DMS79 (cell line): Measurements from ENCODE around the gene MAP2K6.
"Not testable (repeated sequence)": the region's sequence is repeated elsewhere in the genome, so short reads cannot be mapped to it uniquely, and the experiment has no call there.

Experiments used
- DNase-seq: peaks from one replicate; lab custom pipeline; 2025; lab: John Stamatoyannopoulos, UW

MAP2K6 gene

DNA sequence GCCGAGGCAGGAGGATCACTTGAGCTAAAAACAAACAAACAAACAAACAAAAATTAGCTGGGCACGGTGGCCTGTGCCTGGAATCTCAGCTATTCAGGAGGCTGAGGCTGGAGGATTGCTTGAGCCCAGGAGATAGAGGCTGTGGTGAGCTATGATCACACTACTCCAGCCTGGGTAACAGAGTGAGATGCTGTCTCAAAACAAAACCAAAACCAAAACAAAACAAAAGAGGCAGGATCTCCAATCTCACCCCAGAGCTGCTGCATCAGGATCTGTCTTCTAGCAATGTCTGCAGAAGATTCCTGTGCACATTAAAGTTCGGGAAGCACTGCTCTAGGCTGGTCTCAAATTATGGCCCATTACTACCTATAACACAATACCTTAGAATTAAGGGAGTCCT lies 43.1 kb downstream of the MAP2K6 start:
- DNase-seq, result no peak

DNA sequence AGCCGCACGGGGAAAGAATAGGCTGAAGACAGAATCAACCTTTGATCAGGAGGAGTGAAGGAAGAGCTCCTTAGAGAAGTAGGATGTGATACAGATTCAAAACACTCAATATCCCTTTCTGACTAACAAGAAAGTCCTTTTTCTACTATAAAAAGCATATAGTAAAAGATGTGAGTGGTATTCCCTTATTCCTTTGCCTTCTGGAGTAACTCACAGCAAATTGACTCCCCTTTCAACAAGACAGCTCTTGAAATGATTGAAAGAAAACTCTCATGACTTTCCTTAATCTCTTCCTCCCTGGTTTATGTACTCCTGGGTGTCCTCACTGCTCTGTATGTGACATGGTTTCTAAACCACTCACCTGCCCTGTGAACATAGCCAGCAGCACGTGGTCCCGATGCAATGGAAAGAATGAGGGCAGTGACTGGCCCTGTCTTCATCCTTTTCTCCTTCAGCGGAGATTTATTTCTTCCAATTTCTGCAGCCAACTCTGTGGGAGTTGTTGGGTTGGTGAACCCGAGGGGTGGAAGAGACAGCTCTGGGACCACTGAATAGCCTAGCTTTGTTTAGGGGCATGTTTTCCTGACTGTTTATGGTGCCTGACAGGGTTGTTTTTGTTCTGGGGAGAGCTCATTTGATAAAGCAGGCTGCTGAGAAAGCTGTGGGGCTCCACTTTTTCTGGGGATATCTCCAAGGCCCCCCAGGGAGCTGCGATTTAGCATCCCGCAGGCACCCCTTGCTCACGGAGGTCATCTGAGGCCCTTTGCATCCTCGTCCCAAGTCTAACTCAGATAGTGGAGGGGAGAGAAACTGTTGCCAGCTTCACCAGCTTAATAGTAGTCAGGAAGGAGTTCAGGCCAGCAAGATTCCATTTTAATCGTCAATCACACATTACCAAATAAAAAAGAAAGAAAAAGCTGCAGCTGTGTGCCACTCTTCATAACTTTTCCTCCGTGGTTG lies 46.7 kb downstream of the MAP2K6 start:
- DNase-seq, result no peak

DNA sequence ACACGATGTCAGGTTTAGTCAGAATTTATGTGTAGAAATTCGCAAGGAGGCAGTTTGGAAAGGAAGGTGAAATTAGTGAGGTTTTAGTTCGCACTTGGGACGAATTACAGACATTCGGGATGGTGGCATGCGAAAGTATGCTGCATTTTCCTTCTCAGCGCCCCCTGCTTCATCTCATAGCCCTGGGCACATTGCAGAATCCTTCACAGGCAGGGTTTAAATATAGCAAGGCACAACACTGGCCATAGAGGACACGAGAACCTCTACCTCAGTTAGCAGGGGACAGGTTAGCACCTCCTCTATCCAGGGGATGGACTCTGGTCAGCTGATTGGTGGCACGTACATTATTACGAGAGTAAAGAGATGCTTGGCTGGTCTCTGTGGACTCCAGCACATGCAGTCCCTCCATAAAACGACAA lies 47.5 kb downstream of the MAP2K6 start:
- DNase-seq, result no peak

DNA sequence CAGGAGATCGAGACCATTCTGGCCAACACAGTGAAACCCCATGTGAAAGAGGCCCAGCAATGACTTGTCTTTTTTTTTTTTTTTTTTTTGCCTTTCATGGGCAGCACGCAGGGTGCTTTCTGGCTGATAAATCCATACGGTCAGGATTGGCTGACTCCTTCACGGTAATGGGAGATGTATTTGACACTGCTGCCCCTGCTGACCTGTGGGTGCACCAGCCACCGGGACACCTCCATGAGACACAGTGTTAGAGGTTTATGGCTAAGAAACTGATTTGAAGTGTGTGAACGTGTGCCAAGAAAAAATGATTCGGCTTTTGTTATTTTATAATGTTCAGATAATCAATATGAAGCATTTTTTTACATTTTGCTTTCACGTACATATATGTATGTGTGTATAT lies 48.4 kb downstream of the MAP2K6 start:
- DNase-seq, result no peak

DNA sequence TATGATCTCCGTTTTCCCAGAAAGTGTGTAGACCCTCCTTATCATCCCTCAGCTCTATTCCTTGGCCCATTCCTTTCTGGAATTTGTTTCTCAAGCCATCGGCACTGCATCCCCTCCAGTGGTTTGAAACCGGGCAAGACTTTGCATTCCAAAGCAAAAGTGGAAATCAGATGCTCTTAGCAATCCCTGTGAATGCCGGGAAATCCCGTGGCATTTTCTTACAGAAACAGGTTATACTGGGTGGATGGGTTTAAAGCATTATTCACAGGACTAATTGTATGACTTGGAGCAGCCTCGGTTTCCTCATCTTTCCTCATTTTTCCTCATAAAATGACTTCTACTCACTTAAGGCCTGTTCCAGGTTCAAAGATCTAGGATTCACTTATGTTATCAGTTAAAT lies 52.0 kb downstream of the MAP2K6 start:
- no peak for DNase-seq

DNA sequence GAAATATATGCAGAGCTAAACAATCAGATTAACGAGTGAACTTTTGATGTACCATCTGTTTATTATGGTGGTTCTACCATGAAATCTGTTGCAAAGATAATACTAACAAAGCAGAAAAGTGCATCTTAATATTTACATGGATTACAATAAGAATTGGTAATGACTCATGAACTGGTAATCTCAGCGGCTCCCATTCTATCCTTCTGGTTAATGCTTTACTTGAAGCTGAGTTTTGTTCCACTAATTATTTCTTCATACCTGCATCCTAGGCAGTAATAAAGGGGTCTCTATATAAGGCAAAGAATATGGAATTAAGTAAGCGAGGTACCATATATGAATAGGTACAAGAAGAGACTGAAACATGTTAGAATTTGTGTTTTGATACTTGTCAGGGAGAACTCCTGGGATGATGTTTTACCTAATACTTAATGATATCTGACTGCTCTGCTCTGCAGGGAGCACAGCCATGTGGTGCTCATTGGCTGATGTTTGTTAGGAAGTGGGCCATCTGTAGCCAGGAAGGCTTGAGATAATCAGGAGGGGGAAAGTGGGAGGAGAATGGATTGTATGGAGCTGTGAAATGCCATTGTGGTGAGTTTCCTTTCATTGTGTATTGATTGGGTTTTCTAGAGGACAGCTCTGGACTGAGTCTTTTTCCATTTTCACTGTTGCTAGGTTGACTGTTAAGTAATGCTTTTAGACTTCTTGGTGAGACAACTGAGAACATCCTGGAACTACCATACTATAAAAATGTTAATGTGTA lies 52.6 kb downstream of the MAP2K6 start:
- no peak for DNase-seq

DNA sequence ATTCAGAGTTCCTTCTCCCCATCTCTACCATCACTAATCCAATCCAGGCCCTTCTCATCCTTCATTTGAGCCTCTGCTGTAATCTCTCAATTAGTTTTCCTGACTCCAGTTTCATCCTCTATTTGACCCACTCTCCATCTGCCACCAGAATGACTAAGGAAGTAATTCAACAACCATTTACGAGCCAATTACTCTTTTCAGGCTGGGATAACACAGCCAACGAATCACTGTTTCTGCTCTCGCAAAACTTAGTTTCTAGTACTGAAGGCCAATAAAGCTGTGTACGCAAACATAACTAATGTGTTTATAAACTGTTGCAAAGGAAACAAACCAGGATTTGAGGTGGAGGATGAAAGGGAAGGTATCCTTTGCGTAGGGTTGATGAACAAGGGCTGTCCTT lies 53.7 kb downstream of the MAP2K6 start:
- DNase-seq, result no peak

DNA sequence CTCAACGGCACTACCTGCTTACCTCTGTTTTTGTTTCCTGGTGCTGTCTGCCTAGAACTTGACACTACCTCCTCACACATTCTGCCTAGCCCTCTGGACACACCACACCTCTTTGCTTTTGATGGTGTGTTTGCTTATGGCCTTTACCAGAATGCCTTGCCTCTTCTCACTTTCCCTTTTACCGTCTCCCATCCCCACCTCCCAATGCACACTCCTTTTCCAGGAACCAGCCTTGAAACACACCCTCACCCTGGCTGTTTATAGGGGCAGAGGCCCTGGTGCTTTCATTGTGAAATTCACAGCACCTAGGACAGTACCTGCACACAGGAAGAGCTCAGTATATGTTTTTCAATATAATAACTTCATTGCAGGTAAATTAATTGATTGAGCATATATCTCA lies 56.2 kb downstream of the MAP2K6 start:
- no peak for DNase-seq

DNA sequence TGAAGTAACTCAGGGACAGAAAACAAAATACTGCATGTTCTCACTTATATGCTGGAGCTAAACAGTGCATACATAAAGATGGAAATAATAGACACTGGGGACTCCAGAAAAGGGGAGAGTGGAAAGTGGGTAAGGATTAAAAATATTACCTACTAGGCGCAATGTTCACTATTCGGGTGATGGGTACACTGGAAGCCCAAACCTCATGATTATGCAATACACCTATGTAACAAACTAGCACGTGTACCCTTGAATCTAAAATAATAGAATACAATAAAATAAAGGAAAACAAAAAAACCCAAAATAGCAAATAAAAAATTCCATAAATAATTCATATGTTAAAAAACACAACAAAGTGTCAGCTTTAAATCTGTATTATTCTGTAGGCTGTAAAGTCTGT lies 56.9 kb downstream of the MAP2K6 start:
- DNase-seq, result no peak

DNA sequence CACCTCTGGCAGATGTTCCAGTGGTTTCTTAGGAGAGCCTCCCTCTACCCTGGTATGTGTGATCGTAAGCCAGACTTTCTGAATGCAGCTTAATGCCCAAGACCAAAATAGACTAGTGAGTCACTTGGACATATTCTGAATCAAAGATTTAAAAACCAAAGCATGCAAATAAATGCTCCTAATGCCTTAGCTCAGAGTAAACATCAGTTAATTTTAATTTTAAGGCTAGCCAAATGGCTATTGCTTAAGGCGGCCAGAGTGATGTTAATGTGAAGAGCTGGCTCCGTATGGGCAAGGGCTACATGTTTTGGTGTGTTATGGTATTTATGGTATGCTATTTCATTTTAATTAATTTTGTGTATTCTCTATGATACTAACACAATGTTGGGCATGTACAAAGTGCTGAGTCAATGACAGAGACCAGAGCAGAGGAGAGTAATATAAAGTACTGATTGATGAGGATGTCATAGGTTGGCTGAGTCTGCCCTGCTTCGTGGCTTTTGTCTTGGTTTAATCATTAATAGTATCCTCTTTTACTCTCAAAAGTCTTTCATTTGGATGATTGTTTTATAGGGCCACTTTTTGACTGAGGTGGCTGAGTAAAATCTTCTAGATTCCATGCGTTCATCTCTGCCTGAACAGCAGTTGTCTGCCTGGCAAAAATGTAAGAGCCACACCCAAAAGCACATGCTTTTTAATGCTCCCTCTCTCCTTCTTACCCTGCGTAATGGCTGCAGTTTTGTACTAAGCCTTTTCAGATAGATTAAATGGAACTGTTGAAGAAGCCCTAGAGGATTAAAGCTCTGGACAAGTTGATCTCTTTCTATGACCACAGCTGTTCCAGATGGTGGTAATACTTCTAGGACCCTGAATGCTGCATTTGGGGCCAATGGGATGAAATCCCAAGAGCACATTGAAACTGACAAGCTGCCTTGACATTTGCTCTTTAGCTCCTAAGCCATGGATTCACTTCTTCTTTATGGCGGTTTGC lies 59.6 kb downstream of the MAP2K6 start:
- no peak for DNase-seq

DNA sequence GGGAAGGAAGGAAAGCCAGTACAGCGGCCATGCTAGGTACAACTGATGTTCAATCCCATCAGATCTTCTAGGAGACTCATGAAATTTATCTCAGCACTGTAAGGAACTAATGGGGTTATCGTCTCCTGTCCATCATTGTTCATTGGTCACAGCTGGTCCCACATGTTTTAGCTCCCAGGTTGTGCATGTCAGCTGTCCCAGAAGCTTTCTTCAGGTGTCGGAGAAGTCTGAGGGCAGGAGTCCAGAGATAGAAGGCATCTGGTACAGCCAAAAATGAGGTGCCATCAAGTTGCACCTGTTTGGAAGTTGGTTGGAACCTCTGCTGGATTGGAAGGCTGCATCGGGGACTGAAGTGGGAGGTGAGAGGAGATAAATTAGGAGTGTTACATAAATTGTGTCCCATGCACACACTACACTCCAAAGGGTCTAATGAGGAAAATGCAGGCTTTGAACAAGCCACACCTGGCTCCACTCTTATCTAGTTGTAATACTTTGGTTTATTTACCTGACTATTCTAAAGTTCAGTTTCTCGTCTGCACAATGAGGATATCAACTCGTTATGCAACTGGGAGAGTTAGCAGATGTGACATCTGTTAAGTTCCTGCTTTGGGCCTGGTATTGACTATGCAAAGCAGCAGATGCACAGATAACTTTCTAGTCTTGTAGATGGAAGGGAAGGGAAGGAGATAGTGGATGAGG lies 62.9 kb downstream of the MAP2K6 start:
- DNase-seq, result no peak

DNA sequence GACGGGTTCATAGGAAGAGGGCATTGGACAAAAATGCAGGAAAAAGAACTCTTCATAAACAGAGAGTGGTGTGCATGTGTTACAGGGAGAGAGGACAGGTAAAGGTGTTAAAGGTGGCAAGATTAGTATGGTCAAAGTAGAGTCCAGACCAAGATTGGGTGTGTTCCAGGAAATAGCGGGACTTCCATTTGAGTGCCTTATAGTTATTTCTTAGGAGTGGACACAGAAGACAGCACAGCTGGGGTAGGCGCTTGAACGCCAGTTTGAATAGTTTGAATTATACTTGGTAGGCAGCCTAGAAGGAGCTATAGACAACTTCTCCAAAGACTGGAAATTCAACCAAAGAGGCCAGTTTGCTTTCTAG lies 63.4 kb downstream of the MAP2K6 start:
- DNase-seq, result no peak

DNA sequence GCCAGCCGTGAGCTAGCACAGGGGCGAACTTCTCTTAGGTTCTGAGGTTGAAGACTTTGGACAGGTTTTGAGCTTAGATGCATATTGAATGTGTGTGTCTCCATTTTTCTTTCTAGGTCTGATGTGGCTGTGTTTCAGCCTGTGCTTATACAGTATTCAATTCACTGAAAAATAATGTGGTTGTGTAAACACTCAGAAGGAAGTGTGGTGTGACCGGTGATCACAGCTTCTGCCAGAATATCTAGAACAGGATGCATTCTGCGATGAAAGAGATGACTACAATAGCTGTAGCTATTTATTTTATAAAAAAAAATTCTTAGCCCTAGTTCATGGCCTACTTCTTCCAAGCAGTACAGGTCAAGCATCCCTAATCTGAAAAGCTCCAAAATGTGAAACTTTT lies 64.4 kb downstream of the MAP2K6 start:
- no peak for DNase-seq

DNA sequence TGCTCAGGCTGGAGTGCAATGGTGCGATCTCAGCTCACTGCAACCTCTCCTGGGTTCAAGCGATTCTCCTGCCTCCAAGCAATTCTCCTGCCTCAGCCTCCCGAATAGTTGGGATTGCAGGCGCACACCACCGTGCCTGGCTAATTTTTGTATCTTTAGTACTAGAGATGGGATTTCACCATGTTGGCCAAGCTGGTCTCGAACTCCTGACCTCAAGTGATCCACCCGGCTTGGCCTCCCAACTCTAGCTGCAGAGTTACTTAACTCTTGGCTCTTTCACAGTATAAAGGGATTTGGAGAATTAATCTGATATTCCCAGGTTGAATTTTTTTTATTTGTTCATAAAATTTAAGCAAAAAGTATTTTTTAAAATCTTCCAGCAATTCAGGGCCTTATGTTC lies 65.3 kb downstream of the MAP2K6 start:
- not testable (repeated sequence) for DNase-seq

DNA sequence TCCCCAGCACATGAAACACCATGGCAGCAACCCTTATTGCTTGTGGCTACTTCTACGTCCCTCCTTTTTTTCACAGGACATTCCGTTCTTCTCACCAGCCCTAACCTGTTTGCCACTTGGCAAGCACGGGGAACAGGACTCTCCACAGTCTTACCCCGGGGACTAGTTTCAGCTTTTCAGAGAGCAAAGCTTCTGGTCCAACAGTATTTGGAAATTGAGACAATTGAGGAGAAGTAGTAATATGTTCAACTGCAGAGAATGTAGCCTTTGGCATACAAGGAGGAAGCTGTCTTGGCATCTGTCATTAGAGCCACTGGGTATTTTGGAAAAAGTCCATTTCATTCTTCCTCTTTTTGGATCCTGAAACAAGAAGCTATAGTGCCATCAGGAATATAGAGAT lies 65.7 kb downstream of the MAP2K6 start:
- DNase-seq, result no peak

DNA sequence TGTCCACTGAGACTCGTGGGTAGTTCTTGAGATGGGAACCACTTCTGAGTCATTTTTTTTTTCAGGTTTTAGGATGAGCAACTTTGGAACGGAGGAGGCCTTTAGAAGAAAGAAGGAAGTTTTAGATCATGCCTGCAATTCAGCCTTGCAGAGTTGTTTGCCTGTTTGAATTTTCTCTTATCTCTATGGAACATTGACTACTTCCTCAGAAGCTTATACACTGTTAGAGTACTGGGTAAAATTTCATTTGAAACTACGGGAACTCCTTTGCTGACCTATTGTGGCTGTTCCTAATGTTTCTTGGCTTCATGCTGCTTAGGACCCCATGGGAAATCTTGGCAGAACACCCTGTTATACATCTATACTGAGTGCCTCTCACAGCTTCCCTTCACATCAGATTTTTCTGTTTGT lies 70.8 kb downstream of the MAP2K6 start:
- no peak for DNase-seq

DNA sequence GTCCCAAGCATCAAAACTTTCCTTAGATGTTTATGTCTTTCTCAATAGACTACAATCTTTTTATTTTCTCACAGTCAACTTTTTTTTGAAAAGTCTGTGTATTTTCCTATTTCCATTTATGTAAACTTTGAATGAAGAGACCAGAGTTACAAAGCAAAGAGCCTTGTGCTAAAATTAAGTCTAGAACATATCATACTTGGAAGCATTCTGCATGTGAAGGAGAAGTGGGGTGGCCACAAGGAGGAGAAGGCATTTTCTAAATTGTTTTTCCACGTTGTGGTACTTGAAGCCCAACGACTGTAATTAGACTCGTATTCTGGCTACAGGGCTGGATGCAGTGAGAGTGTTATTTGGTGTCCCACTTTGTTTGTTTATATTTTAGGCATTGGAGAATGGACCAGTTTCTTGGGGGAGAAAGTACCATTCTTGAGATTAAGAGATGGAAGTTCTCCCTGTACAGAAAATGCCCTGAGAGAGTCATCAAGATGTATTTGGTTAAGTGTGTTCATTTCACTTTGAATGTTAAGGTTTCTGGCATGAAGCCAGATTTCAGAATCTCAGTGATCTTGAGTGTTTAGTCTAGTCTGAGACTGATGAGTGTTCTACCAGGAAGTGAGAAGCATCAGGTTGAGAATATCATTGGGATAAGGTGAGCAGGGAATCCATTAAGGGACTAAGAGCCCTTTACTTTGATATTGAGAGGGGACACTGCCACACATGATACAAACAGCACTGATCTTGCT lies 71.6 kb downstream of the MAP2K6 start:
- DNase-seq, result peak; percentile 35

DNA sequence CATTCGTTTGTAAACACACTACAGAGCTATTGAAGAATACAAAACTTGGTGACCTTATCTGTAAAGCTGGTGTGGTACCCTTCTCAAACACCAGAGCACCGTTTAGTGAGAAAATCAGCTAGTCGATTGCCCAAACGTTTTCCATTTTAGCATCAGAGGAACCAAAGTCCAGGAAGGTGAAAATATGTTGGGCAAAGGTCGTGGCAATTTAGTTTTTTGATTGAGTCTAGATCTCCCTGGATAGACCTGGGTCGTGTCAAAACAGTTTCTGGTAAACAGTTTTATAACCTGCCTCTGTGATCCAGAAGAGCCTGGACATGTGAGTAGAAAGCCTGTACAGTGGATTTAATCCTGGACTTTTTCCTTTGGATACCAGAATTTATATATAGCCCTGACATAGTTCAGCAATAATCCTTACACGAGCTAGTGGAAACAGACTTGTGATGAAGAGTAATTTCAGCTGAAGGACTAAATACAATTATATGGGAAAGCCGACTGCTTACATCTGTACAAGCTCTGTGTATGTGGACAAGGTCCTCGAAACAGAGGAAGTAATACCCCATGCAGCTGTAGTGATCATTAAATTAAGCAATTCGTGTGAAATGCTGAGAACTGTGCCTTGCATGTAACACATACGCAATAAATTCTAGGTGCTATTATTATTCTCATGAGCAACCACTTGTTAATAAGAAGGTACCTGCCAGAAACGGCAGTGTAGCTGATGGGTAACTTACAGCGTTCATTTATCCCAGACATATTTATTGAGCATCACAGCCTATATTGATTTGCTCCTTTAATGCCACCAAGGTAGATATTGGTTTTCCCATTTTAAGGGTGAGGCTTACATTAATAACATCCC lies 72.5 kb downstream of the MAP2K6 start:
- DNase-seq, result no peak

DNA sequence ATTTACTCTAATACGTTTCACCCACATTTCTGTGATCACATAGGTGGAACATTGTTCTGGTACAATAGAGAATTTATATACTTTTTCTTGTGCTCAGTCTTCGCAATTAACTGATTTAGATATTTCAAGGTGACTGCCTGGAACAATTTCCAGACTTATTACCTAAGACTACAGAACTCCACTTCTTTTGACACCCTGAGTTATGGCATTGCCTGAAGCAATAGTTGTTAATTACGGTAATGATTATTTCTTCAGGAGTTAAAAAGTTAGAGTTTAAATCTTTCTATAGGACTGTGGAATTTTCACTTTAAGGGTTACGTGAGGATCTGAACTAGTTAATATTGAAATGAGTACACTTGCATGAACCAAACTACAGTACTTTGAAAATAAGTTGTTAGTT lies 74.8 kb downstream of the MAP2K6 start:
- no peak for DNase-seq
